Neural cell (in vitro differentiated cells): ENCODE results near the gene CAVIN1.

ENCODE experiments used
- CTCF ChIP-seq: fragments of 450-650 bp; IDR thresholded peaks from 2 replicates; pipeline ENCODE4 v1.5.1; 2014; ENCODE audit warnings: antibody characterized with exemption, mild to moderate bottlenecking, moderate library complexity; ENCODE audit not compliant: poor library complexity, severe bottlenecking
- POLR2AphosphoS5 ChIP-seq: IDR thresholded peaks from 2 replicates; pipeline ENCODE4 v1.6.1; 2012
- REST ChIP-seq: IDR thresholded peaks from 2 replicates; pipeline ENCODE4 v1.6.1; 2012; ENCODE audit warnings: borderline replicate concordance
- SMC3 ChIP-seq: fragments of 450-650 bp; conservative IDR thresholded peaks from 2 replicates; pipeline ENCODE4 v1.6.1; 2014; ENCODE audit warnings: antibody characterized with exemption, mild to moderate bottlenecking, moderate library complexity; ENCODE audit not compliant: poor library complexity

- TF ChIP-seq CTCF (no peak), SMC3 (no peak), REST (no peak), POLR2AphosphoS5 (no peak)
These were observed 64.6 kb downstream of the CAVIN1 start for GRCh38 chr17:42358434-42358833.
